Epidermal melanocyte (primary cell): ENCODE measurements around the gene PYGM.

Experiments
- DNase-seq: peaks from one replicate; pipeline ENCODE4 v3.0.0; 2011; ENCODE audit warnings: low spot score; ENCODE audit not compliant: insufficient read length

Gene PYGM

DNA sequence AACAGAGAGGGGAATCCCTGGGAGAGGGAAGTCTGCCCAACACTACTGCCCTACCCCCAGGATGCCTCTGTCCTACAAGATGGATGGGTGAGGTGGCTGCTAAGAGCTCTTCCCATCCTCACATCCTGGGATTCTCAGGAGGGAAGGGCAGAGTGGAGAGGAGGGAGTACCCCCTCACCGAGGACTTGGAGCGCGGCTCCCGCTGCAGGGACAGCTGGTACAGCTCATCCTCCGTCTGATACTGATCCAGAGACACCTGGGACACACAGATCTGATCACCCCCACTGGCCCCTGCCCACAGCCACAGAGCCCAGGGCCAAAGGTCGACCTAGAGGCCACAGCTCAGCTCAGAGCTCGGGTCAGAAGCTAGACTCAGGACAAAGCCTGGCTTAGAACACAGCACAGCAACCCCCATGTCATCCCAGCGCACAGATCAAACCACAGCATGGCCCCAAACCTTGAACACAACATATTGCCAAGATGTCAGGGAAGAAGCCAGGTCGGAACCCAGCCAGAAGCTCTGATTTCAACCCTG is 24.0 kb downstream of the PYGM start:
- DNase-seq = no peak

DNA sequence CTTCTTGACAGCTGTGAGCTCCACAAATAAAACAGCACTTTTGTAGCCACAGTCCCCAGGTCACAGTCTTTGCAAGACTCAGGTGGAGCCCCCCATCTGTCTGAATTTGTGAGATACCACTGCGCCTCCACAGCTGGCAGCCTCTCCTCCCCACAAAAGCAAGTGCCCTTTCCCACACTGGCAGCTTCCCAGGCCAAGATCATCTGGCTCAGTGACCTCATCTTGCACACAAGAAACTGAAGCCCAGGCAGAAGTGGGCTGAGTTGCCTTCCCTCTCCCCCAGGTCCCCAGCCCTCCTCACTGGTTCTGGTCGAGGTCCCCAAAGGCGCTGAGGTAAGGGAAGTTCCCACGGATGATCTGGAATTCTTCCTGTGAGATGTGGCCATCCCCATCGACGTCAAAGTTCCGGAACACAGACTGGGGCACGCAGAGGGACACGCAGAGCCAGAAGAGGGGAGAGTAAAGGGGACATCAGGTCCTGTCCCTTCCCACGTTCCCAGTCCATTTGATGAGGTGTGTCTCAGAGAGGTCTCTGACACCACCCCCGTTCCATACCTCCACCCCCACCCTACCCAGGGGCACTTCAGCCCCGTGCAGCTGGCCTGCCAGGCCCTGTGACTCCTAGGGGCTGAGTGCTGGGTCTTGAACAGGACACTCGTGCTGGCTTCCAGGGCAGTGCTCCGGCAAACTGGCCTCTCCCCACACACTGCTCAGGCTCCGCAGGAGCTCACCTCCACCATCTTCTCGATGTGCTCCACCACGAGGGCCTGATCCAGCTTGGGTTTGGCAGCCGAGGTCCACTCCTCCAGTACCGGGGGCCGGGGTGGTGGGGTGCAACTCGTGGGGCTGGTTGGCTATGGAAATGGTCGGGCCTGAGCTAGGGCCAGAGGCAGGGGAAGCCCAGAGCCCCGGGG is 24.7 kb downstream of the PYGM start:
- DNase-seq = no peak

DNA sequence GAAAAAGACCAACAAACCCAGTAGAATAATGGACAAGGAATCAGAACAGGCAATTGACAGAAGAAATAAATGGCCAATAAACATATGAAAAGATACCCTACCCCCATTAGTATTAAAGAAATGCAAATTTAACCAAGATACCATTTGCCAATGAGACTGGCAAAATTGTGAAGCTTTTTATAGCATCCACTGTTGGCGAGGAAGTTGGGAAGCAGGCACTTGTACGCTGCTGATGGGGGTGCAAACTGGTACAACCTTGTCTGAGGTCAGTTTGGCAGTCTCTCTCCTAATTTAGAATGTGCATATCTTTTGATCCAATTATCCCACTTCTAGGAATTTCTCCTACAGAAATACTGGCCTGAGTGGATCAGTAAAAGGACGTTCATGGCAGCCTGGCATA is 28.2 kb downstream of the PYGM start:
- DNase-seq = no peak

DNA sequence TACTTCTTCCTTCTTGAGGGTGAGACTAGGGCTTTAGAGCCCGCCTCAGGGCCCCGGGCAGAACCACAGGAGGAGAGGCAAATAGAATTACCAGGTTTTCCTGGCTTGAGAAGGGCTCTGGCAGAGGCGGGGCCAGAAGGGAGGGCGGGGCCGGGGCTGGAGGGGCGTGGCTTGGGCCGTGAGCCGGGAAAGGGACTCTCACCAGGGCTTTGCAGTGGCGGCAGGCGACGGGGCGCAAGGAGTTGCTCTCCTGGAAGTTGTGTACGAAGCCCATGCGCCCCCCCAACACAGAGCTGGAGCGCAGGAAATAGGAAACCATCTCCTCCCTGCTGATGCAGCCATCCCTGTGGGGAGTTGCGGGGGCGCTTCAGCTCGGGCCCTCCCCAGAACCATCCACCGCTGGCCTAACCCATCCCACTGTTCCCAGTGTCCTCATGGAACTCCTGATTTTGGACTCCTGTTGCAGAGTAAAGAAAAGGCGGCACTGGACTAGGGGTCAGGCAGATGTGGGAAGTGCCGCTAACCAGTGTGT is 29.9 kb downstream of the PYGM start:
- DNase-seq = no peak

DNA sequence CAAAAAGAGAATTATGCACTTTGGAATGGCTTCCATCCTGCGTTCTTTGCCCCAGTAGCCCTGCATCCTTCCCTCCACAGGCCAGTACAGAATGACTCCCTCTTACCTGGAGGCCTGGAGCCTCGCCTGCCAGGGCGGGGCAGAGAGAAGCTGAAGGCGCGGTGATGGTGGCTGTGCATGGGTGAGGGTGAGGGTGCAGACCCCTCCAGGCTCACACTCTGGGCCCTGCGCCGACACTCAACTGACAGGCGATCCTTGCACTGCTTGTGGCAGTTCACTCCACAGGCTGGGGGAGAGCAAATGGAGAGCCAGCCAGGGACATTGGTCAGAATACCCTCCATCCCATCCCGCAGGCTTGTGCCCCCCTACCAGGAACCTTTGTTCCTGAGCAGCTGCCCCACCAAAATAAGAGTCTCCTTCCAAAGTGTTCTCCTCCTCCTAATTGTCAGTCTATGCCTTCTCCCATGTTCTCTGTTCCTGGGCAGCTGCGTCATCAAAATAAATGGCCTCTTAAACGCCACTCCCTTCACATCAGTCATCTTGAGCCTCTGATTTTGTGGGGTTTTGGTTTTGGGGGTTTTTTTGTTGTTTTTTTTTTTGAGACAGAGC is 30.9 kb downstream of the PYGM start:
- no peak for DNase-seq

DNA sequence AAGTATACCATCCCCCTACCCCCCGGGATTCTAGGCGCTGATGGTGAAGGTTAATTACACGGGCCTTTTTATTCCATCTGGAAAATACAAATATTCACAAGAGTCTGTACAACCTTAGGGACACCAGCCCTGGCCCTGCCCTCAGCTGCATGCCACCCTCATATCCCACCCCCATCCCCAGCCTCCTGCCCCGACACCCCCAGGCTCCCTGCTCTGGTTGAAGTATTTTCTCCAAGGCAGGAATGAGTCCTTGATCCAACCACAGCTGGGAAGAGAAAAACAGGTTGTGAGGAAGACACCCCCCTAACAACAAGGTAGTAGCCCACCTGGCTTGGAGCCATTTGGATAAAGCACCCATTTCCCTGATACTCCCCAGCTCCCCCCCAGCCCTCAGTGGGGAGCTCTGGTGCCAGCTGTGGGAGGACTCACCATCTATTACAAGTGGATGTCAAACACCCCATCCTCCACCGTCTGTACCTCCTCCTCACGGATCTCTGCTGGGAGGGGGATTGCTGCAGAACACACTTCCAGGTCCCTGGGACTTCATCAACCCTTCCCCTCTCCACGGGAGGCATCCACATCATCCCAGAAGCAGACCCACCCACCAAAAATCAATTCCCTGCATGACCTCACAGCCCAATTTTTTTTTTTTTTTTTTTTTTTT is 32.8 kb downstream of the PYGM start:
- no peak for DNase-seq

DNA sequence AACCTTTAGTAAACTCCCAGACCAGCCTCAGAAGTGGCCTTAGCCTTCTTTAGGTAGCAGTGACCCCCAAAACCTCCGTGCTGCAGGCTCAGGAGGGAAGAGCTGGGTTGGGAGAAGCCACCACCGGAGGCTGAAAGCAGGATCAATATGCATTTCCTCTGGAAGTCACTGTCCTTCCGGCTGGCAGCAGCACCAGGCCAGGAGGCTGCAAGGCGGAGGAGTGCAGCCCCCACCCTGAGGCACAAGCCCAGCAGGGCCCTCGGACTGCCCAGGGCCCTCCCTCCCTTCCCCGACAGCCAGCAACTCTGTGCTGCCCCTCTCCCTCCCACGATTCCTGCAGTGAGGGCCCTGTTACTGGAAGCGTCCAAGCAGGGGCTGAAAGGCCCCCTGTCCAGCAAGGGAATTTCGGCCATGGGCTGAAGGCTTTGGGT is 33.5 kb downstream of the PYGM start:
- no peak for DNase-seq

DNA sequence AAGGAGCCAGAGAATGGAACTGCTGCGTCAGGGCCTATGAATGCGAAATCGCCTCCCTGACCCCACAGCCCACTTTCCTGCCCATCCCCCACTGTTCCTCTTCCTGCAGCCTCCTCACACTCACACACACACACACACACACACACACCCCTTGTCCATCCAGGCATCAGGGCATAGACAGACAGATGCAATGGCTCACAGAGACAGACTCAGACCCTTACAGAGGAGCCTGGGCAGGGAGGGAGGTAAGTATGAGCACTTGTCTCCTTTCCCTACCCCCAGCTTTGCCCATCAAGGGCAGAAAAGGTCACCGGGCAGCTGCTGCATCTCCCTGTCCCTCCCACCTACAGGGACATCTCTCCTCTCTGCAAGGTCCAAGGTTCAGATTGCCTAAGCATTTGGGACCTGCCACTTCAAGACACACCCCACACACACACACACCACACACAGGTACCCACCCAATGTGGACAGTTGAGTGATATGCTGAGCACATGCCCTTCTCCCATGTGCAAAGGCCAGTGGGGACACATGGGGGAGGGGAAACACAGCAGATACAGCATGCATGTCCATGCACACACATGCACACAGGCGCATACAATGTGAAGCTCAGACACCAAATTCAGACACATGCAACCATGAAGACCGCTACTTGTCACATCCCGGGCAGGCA is 34.8 kb downstream of the PYGM start:
- DNase-seq = no peak

DNA sequence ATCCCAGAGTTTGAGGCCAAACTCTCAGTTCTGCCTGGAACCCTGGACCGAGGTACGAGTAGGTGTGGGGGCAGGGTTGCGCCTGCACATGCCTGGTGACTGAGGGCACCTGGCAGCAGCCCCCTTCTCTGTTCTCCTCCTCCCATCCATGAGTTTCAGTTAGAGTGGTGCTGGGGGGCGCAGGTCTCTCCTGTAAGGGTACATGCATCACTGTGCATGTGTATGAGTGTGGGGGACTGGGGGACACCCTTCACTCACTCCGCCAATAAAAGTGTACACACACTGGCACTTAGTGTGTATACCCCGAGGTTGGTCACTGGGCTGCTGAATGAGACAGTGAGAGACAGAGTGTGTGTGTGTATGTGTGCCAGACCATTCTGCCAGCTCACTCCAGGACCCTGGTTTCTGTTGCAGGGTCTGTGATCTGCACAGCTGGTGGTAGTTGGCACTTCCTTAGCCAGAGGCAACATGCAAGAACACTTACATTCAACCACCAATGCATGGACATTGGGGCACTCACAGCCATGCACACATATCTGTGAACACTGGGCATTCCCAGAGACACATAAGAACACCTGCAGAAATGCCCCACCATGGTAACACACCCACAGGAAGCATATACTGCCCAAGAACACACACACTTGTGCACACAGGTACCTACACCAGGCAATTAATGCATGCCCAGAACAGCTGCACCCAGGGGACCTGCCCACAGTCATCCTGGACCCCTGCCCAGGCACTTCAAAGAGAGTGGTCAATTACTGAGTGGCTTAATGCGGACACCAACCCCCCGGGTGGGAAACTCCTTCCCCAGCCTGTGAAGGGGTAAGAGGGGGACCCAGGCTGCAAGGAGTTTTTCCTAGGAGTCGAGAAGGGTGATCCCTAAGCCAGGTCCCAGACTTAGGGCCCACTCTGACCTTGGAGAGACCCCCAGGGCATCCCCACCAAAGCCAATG is 35.6 kb downstream of the PYGM start:
- no peak for DNase-seq

DNA sequence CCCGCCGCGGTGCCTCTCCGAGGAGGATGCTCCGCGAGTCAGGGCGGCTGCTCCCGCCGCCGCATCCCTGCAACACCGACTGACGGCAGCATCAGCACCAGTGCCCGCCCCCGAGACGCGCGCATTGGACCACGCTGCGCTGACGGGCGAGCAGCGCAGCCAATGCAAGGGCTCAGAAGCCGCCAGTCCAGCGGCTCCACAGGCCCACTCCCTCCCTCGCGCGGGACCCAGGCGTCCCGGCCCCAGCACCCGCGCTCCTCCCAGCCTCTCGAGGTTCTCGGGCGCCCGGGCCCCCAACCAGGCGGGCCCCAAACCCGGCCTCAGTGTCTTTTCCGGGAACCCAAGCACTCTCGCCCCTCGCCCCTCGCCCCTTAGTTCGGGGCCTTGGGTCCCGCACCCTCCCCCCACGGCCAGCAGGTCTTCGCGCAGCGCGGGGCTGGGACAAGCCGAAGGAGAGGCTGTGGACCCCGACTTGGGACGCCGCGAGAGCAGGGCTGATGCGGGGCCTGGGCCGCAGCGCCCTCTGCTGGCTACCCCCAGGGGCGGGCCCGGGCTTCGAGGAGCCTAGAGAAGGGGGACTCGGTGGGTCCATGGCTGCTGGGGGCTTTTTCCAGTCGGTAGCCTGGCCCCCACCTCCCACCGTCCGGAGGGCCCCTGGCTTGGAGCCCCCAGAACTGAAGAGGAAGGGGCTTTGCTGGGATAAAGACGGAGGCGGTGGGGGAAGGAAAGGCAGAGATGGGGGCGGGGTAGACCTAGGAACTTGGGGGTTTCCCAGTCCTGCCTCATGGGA is 36.5 kb downstream of the PYGM start, which contains the start of gene NRXN2:
Gene NRXN2 (minus strand): TSS at position 81 of the 790 bp plus-strand sequence. CDS start 9,498 bp downstream, outside the sequence.
- DNase-seq = peak; percentile 93

DNA sequence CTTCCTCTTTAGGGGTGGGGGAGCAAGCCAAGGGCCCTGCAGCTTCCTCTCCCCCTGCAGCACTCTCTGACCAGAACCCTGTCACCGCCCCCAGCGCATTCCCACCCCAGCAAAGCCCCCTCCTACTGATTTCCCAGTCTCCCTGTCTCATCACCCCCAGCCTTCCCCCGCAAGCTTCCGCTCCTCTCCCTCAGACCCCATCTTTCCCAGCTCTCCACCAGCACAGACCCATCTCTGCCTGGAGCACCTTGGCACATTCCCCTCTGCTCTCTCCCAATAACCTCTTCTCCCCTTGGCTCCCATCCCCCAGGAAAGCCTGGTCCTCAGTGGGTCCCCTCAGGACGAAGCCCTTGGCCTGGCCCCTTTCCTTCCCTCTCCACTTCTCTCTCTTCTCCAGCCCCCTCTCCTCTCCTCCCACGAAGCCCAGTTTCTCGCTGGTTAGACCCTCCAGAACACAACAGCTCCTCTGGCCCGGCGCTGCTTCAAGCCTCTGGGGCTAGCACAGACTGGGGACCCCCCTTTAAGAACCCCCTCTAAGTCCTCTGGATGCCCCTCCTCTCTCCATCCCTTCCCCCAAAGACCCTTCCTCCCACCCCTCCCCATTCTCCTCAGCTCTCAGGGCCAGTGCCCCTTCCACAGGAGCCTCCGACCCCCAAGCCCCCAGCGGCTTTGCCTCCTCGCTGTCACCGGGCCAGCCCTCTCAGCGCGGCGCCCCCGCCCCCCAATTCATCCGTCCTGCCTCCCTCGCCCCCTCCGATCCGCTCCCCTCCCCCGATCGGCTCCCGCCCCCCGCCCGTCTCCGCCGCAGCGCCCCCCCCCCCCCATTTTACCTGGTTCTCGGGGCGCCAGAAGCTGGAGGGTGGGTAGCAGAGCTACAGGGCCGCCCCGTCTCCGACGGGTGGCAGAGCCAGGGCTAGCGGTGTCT is 37.4 kb downstream of the PYGM start:
- DNase-seq = no peak

DNA sequence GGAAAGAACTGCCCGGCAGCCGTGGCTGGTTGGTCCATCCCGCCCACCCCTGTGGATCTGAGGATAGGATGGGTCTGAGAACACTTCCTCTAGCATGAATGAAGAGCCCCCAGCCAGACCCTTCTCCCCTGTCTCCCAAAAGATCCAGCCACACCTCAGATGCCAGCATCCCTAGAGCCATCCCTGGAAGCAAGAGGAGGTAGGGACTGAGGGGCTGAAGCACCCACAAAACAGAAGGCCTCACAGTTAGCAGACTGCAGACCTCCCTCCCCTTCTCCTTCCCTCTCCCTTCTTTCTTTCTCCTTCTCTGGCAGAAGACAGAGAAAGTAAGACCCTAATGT is 38.4 kb downstream of the PYGM start:
- DNase-seq = no peak

DNA sequence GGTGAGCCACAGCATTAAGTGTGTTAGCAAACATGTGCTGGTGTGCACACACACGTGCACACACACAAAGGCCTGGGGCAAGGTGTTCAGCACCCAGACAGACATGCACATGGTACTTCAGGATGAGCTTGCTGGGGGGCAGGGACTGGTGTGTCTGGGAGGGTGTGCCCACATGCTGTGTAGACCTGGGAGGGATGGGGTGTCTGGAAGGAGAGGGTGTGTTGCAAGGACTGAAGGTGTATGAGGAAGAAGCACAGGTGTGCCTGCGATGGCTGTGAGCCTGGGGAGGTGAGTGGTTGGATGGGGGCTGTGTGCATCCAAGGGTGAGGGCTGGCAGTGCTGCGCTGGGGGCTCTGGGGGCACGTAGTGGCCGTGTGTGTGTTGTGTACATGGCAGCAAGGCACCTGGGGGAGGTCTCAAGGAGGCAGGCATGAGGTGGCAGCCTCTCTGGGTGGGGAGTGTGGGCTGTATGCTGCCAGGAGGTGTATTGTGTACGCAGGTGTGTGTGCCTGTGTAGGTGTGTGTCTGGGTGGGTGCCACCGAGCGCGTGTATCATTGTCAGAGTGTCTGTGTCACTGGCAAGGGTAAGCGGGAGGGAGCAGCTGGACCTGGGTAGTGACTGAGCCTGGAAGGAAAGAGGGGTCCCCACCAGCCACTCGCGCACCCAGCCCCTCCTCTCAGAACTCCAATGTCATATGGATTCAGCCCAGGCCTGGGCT is 39.0 kb downstream of the PYGM start:
- DNase-seq = no peak

DNA sequence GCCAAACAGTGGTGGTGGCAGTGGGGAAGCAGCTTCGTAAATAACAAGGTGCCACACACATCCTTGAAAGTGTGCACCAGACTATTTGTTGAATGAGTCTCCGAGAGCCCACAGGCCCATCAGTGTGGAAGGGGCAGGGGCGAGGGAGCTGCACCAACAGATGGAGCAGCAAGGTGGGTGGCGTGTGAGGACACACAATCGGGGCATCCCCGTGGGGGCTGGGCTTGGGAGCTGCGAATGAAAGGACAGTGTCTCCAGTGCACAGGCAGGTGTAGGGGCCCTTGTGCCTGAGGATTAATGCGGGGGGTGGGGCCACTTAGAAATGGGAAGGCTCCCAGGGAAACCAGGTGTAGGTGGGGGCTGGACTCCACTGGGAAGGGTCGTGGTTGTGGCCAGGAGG is 39.6 kb downstream of the PYGM start:
- DNase-seq = no peak

DNA sequence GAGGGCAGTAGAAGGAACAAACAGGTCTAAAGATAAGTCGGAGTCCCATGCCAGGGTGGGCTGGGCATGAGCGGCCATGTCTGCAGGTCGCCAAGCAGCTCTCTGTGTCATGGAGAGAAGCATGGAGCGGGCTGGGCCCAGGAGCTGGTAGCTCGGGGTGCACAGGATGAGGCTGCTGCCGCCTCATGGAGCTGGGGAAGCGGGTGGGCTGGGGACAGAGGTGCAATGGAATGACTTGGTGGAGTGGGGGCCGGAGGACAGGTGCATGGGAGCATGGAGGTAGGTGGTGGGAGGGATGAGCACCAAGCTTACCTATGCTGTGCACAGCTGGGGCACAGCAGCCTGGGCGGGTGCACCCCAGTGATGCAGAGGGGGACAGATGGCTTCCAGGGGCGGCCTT is 40.4 kb downstream of the PYGM start:
- DNase-seq = no peak

DNA sequence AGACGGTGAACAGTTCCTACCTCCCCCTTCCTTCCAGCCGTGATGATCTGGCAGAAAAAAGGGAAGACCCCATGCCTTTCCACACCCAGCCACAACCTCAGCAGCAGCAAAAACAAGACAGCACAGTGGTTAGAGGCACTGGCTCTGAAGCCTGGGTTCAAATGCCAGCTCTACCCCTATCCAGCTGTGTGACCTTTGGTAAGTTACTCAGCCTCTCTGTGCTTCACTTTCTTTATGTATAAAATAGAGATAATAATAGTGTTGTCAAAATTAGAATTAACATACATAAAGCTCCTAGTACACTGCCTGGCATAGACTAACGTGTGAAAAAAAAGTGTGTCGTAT is 41.0 kb downstream of the PYGM start:
- no peak for DNase-seq

DNA sequence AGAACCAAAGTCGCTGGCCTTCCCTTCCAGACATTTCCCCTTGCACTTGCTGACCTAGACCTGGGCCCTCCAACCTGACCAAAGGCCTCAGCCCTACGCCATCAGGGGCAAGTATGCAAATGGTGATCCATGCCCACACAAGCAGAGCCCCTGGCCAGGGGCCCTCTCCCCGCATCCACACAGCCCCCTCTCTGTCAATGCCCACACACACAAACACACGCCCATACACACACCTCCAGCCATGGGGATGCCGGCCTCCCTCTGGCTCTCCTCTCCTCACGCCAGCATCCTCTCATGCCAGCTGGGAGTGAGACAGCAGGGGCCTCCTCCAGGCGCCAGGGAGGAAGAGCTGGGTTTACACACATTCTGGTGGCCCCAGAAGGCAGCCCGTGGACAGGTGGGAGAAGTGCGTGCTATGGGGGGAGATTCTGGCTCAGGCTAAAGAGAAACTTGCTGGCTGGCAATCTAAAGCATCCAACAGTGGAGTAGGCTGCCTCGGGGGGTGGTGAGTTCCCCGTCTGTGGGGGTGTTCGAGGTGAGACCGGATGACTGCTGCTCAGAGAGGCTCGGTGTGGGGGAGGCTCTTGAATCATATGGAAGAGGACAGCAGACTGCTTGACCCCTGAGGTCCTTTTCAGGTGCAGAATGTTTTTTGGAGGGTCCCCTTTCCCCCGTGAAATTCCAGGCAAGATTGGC is 41.5 kb downstream of the PYGM start:
- no peak for DNase-seq
